GM23338 (cell line): ENCODE data around the gene TMEM86A. TPM values are rescaled to one million over a fixed set of nuclear protein-coding genes. Genes with fewer than 3 reads are reported as not detected.

Experiments
- ATAC-seq: fragments of 200-7000 bp; cut with Tn5 transposase; 3 replicates; pipeline ENCODE4 v1.9.1; 2020
- DNase-seq: peaks from one replicate; pipeline ENCODE4 v3.0.0-alpha.2; 2015; ENCODE audit warnings: low spot score
- H2AFZ ChIP-seq: fragments of 200-600 bp; sonication (generic); 2 replicates; pipeline ENCODE4 v1.8.0; 2016; ENCODE audit warnings: antibody characterized with exemption, mild to moderate bottlenecking, moderate library complexity
- H3F3A ChIP-seq: fragments of 200-600 bp; sonication (generic); replicated peaks from 2 replicates; pipeline ENCODE4 v1.8.0; 2017; ENCODE audit warnings: antibody characterized with exemption, mixed run types, low read depth
- H3K27ac ChIP-seq: fragments of 200-600 bp; sonication (generic); 2 replicates; pipeline ENCODE4 v1.6.1; 2016; ENCODE audit warnings: low read depth
- H3K27me3 ChIP-seq: fragments of 200-600 bp; sonication (generic); 2 replicates; pipeline ENCODE4 v1.8.0; 2016; ENCODE audit warnings: mild to moderate bottlenecking, mixed run types, moderate library complexity; ENCODE audit not compliant: insufficient read depth
- H3K36me3 ChIP-seq: fragments of 200-600 bp; sonication (generic); 2 replicates; pipeline ENCODE4 v1.8.0; 2016; ENCODE audit warnings: mild to moderate bottlenecking; ENCODE audit not compliant: insufficient read depth
- H3K4me1 ChIP-seq: fragments of 200-600 bp; sonication (generic); 2 replicates; pipeline ENCODE4 v1.8.0; 2016; ENCODE audit warnings: mild to moderate bottlenecking, moderate library complexity; ENCODE audit not compliant: insufficient read depth
- H3K4me2 ChIP-seq: fragments of 200-600 bp; sonication (generic); 2 replicates; pipeline ENCODE4 v1.7.1; 2017; ENCODE audit warnings: mixed run types
- H3K4me3 ChIP-seq: fragments of 200-600 bp; sonication (generic); 2 replicates; pipeline ENCODE4 v1.6.1; 2016; ENCODE audit warnings: mixed run types
- H3K79me2 ChIP-seq: fragments of 200-600 bp; sonication (generic); replicated peaks from 2 replicates; pipeline ENCODE4 v1.8.0; 2017; ENCODE audit warnings: mild to moderate bottlenecking; ENCODE audit not compliant: insufficient read depth
- H3K9me2 ChIP-seq: fragments of 200-600 bp; sonication (generic); 2 replicates; pipeline ENCODE4 v1.8.0; 2017; ENCODE audit not compliant: insufficient read depth
- H4K20me1 ChIP-seq: fragments of 200-600 bp; sonication (generic); replicated peaks from 2 replicates; pipeline ENCODE4 v1.8.0; 2017; ENCODE audit warnings: mild to moderate bottlenecking; ENCODE audit not compliant: insufficient read depth
- H3K27ac Mint-ChIP-seq: 2 replicates; pipeline ENCODE4 v1.8.0; 2020; ENCODE audit warnings: inconsistent platforms, mild to moderate bottlenecking, moderate library complexity, mixed read lengths
- H3K27me3 Mint-ChIP-seq: 3 replicates; pipeline ENCODE4 v1.8.0; 2022; ENCODE audit warnings: low read depth, mild to moderate bottlenecking, moderate library complexity, mixed read lengths, inconsistent platforms; ENCODE audit not compliant: insufficient read depth, poor library complexity
- H3K36me3 Mint-ChIP-seq: 3 replicates; pipeline ENCODE4 v1.8.0; 2021; ENCODE audit warnings: low read depth, mild to moderate bottlenecking, inconsistent platforms, moderate library complexity, mixed read lengths
- H3K4me1 Mint-ChIP-seq: 3 replicates; pipeline ENCODE4 v1.8.0; 2020; ENCODE audit warnings: mild to moderate bottlenecking, inconsistent platforms, mixed read lengths
- H3K4me3 Mint-ChIP-seq: 3 replicates; pipeline ENCODE4 v1.8.0; 2021; ENCODE audit warnings: moderate library complexity, mild to moderate bottlenecking, inconsistent platforms, mixed read lengths
- H3K9me3 Mint-ChIP-seq: 3 replicates; pipeline ENCODE4 v1.8.0; 2020; ENCODE audit warnings: moderate library complexity, mild to moderate bottlenecking, inconsistent platforms, mixed read lengths
- CREB1 ChIP-seq: fragments of 250-450 bp; sonication (Bioruptor Pico); IDR thresholded peaks from 2 replicates; pipeline ENCODE4 v1.5.0; 2020; ENCODE audit warnings: low read depth, mild to moderate bottlenecking, moderate library complexity
- EZH2 ChIP-seq: fragments of 200-600 bp; sonication (generic); IDR thresholded peaks from one replicate; pipeline ENCODE4 v1.8.0; 2017; ENCODE audit warnings: antibody characterized with exemption, mild to moderate bottlenecking, low read depth; ENCODE audit not compliant: unreplicated experiment
- EZH2phosphoT487 ChIP-seq: fragments of 200-600 bp; sonication (generic); IDR thresholded peaks from one replicate; pipeline ENCODE4 v1.8.1; 2018; ENCODE audit warnings: antibody characterized with exemption; ENCODE audit not compliant: unreplicated experiment
- JUNB ChIP-seq: IDR thresholded peaks from one replicate; pipeline ENCODE4 v1.6.1; 2016; ENCODE audit warnings: antibody characterized with exemption; ENCODE audit not compliant: unreplicated experiment
- NANOG ChIP-seq: IDR thresholded peaks from 2 replicates; pipeline ENCODE4 v1.6.1; 2016; ENCODE audit warnings: antibody characterized with exemption, borderline replicate concordance
- POLR2AphosphoS5 ChIP-seq: IDR thresholded peaks from 2 replicates; pipeline ENCODE4 v1.6.1; 2016; ENCODE audit warnings: antibody characterized with exemption, low read depth
- STAT1 ChIP-seq: IDR thresholded peaks from one replicate; pipeline ENCODE4 v1.6.1; 2016; ENCODE audit warnings: antibody characterized with exemption; ENCODE audit not compliant: unreplicated experiment
- ZNF114 ChIP-seq: fragments of 250-450 bp; sonication (Bioruptor Pico); IDR thresholded peaks from 2 replicates; pipeline ENCODE4 v1.5.0; 2020; ENCODE audit warnings: mild to moderate bottlenecking, moderate library complexity
- ZNF331 ChIP-seq: fragments of 250-450 bp; sonication (Bioruptor Pico); IDR thresholded peaks from 2 replicates; pipeline ENCODE4 v1.5.0; 2020; ENCODE audit warnings: low read depth, mild to moderate bottlenecking, moderate library complexity
- polyA plus RNA-seq: library from polyadenylated mRNA; unstranded; fragments of >200 nt; fragmentation: Nextera tagmentation; extraction: Ambion mirVana; gene quantifications from 2 replicates; pipeline ENCODE4 v1.2.1, GENCODE V29; 2016
- total RNA-seq: library from RNA; depleted of rRNA; stranded (reverse); fragments of >200 nt; shearing (Covaris generic); gene quantifications from 2 replicates; pipeline ENCODE4 v1.2.3, GENCODE V29; 2014
- TF ChIP-seq, protein P1 (sequence below): IDR thresholded peaks from 2 replicates; pipeline ENCODE4 v1.6.1; 2016; ENCODE audit warnings: antibody characterized with exemption
- TF ChIP-seq, protein P2 (sequence below), 2 experiments: fragments of 200-600 bp in 1 of 2; sonication (generic) in 1 of 2; conservative IDR thresholded peaks; 2 replicates each; pipeline versions ENCODE4 v1.5.1 to v1.6.1; 2016 to 2017; ENCODE audit warnings: antibody characterized with exemption in 2 of 2, low read depth in 2 of 2, mild to moderate bottlenecking in 2 of 2, moderate library complexity in 1 of 2
- TF ChIP-seq, protein P3 (sequence below): IDR thresholded peaks from one replicate; pipeline ENCODE4 v1.6.1; 2018; ENCODE audit warnings: antibody characterized with exemption; ENCODE audit not compliant: unreplicated experiment
- TF ChIP-seq, protein P4 (sequence below): fragments of 250-450 bp; sonication (Bioruptor Pico); IDR thresholded peaks from 2 replicates; pipeline ENCODE4 v1.5.0; 2020; ENCODE audit warnings: mild to moderate bottlenecking, moderate library complexity

TMEM86A gene
- total and polyA plus RNA-seq, 2 experiments from 2014 or later: 0.45 to 0.91 TPM

DNA sequence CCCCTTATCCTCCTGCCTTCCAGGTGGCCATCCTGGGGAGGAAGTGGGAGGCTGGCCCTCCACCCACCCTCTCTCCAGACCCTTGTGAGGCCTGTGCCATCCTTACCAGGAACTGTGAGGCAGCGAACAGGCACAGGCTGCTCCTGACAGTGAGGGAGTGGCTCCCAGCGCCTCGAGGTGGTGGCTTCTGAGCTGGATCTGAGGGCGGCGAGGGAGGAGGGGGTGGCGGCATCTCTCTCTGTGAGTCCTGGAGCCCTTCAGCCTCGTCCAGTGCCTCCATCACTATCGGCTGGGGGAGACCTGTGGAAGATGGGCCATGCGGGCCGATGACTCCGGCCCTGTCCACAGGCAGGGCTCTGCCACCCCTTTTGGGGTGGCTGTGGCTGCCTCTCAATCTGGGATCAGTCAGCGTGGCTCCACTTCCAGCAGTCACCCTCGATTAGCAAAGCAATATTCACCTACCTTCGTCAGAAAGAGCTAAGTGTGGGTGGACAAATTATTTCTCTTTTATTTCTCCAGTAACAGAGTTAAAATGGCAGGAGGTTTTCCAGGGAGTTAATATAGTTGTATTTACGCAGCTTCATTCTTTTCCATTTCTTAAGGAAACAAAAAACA is 45.4 kb downstream of the TMEM86A start:
- no peak for ATAC-seq
- Histone ChIP-seq H3K4me2 (no peak overlapping the region), H3K79me2 (no peaks in the 10 kb centered on the region), H3K4me3 (no peak overlapping the region), H3K27me3 (no peaks in the 10 kb centered on the region), H3K36me3 (no peaks in the 10 kb centered on the region), H4K20me1 (no peaks in the 10 kb centered on the region; the same call in 1 of the 2 replicates), H3K9me2 (no peaks in the 10 kb centered on the region), H3K4me1 (no peaks in the 10 kb centered on the region), H2AFZ (no peak overlapping the region), H3K27ac (no peak overlapping the region), H3F3A (no peaks in the 10 kb centered on the region)
- H3K9me3 Mint-ChIP-seq: no peaks in the 10 kb centered on the region
- H3K27me3 Mint-ChIP-seq: peaks cover 4% of the 10 kb centered on the region
- TF ChIP-seq CREB1 (no peak), STAT1 (no peak), EZH2 (no peak), NANOG (no peak), ZNF114 (no peak), EZH2phosphoT487 (no peak), ZNF331 (CRISPR knock-in tag) (no peak), POLR2AphosphoS5 (no peak), JUNB (no peak)
- TF ChIP-seq, protein P1, sequence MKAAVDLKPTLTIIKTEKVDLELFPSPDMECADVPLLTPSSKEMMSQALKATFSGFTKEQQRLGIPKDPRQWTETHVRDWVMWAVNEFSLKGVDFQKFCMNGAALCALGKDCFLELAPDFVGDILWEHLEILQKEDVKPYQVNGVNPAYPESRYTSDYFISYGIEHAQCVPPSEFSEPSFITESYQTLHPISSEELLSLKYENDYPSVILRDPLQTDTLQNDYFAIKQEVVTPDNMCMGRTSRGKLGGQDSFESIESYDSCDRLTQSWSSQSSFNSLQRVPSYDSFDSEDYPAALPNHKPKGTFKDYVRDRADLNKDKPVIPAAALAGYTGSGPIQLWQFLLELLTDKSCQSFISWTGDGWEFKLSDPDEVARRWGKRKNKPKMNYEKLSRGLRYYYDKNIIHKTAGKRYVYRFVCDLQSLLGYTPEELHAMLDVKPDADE: no peak
- TF ChIP-seq, protein P2, sequence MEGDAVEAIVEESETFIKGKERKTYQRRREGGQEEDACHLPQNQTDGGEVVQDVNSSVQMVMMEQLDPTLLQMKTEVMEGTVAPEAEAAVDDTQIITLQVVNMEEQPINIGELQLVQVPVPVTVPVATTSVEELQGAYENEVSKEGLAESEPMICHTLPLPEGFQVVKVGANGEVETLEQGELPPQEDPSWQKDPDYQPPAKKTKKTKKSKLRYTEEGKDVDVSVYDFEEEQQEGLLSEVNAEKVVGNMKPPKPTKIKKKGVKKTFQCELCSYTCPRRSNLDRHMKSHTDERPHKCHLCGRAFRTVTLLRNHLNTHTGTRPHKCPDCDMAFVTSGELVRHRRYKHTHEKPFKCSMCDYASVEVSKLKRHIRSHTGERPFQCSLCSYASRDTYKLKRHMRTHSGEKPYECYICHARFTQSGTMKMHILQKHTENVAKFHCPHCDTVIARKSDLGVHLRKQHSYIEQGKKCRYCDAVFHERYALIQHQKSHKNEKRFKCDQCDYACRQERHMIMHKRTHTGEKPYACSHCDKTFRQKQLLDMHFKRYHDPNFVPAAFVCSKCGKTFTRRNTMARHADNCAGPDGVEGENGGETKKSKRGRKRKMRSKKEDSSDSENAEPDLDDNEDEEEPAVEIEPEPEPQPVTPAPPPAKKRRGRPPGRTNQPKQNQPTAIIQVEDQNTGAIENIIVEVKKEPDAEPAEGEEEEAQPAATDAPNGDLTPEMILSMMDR (conservative IDR thresholded peaks at IDR 0.05; ENCODE audit: low read depth in 2 of 2): no peak
- TF ChIP-seq, protein P3, sequence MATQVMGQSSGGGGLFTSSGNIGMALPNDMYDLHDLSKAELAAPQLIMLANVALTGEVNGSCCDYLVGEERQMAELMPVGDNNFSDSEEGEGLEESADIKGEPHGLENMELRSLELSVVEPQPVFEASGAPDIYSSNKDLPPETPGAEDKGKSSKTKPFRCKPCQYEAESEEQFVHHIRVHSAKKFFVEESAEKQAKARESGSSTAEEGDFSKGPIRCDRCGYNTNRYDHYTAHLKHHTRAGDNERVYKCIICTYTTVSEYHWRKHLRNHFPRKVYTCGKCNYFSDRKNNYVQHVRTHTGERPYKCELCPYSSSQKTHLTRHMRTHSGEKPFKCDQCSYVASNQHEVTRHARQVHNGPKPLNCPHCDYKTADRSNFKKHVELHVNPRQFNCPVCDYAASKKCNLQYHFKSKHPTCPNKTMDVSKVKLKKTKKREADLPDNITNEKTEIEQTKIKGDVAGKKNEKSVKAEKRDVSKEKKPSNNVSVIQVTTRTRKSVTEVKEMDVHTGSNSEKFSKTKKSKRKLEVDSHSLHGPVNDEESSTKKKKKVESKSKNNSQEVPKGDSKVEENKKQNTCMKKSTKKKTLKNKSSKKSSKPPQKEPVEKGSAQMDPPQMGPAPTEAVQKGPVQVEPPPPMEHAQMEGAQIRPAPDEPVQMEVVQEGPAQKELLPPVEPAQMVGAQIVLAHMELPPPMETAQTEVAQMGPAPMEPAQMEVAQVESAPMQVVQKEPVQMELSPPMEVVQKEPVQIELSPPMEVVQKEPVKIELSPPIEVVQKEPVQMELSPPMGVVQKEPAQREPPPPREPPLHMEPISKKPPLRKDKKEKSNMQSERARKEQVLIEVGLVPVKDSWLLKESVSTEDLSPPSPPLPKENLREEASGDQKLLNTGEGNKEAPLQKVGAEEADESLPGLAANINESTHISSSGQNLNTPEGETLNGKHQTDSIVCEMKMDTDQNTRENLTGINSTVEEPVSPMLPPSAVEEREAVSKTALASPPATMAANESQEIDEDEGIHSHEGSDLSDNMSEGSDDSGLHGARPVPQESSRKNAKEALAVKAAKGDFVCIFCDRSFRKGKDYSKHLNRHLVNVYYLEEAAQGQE: no peak
- TF ChIP-seq, protein P4, sequence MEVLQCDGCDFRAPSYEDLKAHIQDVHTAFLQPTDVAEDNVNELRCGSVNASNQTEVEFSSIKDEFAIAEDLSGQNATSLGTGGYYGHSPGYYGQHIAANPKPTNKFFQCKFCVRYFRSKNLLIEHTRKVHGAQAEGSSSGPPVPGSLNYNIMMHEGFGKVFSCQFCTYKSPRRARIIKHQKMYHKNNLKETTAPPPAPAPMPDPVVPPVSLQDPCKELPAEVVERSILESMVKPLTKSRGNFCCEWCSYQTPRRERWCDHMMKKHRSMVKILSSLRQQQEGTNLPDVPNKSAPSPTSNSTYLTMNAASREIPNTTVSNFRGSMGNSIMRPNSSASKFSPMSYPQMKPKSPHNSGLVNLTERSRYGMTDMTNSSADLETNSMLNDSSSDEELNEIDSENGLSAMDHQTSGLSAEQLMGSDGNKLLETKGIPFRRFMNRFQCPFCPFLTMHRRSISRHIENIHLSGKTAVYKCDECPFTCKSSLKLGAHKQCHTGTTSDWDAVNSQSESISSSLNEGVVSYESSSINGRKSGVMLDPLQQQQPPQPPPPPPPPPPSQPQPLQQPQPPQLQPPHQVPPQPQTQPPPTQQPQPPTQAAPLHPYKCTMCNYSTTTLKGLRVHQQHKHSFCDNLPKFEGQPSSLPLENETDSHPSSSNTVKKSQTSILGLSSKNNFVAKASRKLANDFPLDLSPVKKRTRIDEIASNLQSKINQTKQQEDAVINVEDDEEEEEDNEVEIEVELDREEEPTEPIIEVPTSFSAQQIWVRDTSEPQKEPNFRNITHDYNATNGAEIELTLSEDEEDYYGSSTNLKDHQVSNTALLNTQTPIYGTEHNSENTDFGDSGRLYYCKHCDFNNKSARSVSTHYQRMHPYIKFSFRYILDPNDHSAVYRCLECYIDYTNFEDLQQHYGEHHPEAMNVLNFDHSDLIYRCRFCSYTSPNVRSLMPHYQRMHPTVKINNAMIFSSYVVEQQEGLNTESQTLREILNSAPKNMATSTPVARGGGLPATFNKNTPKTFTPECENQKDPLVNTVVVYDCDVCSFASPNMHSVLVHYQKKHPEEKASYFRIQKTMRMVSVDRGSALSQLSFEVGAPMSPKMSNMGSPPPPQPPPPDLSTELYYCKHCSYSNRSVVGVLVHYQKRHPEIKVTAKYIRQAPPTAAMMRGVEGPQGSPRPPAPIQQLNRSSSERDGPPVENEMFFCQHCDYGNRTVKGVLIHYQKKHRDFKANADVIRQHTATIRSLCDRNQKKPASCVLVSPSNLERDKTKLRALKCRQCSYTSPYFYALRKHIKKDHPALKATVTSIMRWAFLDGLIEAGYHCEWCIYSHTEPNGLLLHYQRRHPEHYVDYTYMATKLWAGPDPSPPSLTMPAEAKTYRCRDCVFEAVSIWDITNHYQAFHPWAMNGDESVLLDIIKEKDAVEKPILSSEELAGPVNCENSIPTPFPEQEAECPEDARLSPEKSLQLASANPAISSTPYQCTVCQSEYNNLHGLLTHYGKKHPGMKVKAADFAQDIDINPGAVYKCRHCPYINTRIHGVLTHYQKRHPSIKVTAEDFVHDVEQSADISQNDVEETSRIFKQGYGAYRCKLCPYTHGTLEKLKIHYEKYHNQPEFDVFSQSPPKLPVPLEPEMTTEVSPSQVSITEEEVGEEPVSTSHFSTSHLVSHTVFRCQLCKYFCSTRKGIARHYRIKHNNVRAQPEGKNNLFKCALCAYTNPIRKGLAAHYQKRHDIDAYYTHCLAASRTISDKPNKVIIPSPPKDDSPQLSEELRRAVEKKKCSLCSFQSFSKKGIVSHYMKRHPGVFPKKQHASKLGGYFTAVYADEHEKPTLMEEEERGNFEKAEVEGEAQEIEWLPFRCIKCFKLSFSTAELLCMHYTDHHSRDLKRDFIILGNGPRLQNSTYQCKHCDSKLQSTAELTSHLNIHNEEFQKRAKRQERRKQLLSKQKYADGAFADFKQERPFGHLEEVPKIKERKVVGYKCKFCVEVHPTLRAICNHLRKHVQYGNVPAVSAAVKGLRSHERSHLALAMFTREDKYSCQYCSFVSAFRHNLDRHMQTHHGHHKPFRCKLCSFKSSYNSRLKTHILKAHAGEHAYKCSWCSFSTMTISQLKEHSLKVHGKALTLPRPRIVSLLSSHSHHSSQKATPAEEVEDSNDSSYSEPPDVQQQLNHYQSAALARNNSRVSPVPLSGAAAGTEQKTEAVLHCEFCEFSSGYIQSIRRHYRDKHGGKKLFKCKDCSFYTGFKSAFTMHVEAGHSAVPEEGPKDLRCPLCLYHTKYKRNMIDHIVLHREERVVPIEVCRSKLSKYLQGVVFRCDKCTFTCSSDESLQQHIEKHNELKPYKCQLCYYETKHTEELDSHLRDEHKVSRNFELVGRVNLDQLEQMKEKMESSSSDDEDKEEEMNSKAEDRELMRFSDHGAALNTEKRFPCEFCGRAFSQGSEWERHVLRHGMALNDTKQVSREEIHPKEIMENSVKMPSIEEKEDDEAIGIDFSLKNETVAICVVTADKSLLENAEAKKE (CRISPR knock-in tag): no peak
- peaks cover 10% of the 10 kb centered on the region for H3K4me1 Mint-ChIP-seq
- H3K27ac Mint-ChIP-seq: no peak overlapping the region
- H3K4me3 Mint-ChIP-seq: no peak overlapping the region
- no peak for DNase-seq
- H3K36me3 Mint-ChIP-seq: no peaks in the 10 kb centered on the region; the same call in 2 of the 3 replicates
